HL-60/S4 treated with retinoic acid at 250 ng/mL for 4 days and 3 days (cell line): ENCODE measurements around the gene RIC1.

Source experiments
- in situ Hi-C: fragments of 300-500 bp; cut with MboI; formaldehyde crosslinking; loops from 2 replicates; pipeline ENCODE4 v1.7.0; 2022; ENCODE audit warnings: low sequenced_read_pairs

Gene RIC1

GRCh38 chr9:5819174-5819573 lies 190.3 kb downstream of the RIC1 start:
- in situ Hi-C loops: no loop called here

- in situ Hi-C loops: no loop called here
These were observed 191.5 kb downstream of the RIC1 start for GRCh38 chr9:5820425-5820824.

GRCh38 chr9:5825223-5825622 lies 196.3 kb downstream of the RIC1 start:
- in situ Hi-C loops: no loop called here
